ENCODE data around the gene MSRB1.
"Not testable (repeated sequence)": the region's sequence is repeated elsewhere in the genome, so short reads cannot be mapped to it uniquely, and the experiment has no call there.

Gene MSRB1

DNA sequence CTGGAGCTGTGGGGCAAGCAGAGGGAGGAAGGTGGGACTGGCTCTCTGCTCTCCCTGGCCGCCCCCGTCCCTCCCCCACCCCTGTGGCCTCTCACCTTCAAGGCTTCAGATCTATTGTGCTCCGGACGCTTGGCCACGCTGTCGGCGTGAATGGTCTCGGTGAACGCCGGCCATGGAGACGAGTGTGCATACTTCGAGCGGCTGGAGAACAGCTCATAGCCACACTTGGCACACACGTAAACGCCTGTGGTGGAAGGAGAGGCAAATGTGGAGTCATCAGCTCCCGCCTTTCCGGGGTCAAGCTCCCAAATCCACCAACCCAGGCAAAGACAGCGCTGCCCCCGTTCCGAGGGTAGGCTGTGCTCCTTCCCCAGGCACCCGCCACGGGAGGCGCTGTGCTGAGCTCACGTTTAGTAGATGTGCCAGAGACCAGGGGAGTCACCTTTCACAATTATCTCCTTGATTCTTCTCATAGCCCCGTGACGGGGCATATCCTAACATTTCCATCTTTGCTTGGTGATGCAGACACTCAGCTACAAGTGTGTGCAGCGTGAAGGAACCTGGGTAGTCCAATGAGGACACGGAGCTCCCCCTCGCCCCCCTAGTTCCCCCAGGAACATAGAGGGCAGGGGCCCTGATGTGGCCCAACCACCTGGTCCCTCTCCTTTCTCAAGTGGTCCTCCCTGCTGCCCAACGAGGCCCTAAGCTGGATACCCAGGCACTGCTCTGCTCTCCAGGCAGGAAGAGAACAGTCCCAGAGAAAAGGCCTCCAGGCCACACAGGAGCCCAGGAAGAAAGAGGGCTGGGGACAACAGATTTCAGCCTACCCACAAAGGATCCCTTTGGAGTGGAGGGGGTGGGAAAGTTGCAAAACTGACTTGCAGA is 1.6 kb downstream of the MSRB1 start:
- no peak for DNase-seq (ENCODE audit: low read depth, low spot score)

DNA sequence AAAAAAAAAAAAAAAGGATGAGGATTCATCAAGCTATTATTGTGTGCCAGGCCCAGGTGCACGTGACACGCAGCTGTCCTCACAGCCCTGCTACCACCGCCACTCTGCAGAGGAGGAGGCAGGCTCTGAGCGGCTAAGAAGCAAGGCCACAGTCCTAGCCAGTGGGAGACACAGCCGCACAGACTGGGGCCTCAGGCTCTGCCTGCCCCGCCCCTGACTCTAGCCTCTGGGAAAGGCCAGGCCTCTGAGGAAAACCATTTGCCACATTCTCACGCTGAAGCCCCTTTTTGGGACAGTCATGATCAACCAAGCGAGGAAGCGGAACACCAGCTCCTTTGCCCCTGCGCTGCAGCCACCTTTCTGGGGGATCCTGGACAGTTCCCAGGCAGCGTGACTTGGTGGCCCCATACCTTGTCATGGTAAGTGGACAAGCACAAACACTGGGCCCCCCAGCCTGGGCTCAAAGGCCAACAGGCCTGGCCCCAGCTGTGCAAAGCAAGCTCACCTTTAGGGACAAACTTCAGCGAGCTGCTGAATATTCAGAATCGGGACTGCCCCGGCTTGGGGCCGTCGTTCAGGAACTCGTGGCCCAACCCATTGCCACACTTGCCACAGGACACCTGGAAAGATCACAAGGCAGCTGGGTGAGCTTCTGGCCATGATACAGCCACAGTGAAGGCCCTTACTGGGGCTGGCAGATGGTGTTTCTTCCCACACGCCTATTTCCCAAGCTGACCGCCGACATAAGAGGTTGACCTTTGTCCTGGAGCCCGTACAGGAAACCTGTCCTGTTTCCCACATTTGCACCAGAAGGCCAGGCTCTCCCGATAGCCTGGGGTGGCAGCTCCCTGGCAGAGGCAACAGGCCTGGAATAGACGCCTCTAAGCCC is 2.5 kb downstream of the MSRB1 start:
- no peak for DNase-seq (ENCODE audit: low read depth, low spot score)

DNA sequence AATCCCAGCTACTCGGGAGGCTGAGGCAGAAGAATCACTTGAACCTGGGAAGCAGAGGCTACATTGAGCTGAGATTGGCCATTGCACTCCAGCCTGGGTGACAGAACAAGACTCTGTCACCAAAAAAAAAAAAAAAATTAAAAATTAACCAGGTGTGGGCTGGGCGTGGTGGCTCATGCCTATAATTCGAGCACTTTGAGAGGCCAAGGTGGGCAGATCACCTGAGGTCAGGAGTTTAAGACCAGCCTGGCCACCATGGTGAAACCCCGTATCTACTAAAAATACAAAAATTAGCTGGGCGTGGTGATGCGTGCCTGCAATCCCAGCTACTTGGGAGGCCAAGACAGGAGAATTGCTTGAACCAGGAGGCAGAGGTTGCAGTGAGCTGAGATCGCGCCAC is 3.2 kb downstream of the MSRB1 start:
- DNase-seq (ENCODE audit: low read depth, low spot score) = not testable (repeated sequence)

DNA sequence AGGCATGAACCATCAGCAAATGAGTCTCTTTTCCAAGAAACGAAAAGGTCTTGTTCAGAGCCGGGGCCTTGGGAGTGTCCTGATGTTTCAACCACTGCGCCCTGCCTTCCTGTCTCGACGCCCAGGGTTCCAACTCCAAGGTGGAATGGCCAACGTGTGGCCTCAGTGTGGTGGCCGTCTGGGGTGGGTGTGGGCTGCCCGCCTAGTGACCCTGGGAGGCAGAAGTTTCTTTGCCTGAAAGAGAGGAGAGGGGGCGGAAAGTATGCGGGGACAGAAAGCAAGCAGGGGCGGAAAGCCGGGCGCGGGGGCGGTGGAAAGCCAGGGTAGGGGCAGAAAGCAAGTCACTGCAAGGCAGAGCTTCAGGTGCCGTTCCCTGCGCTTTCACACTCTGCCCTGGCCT is 4.1 kb downstream of the MSRB1 start:
- DNase-seq (ENCODE audit: low read depth, low spot score) = no peak

DNA sequence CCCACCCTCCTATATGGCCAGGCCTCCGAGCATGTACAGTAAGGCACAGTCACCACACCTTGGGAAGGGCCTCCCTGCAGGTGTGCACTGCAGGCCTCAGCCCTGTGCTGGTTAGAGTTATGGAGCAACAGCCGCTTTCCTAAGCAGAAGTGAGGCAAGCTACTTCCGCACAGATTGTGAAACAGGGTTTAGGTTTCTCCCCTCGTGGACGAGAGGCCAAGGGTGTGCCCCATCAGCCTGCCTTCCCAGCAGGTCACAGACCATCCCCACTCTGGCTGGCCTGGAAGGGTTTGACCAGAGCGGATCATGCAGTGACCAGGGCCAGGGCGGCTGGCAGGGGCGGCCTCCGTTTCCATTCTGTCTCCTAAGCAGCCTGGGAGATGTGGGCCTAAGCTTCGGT is 4.7 kb downstream of the MSRB1 start:
- DNase-seq (ENCODE audit: low read depth, low spot score) = no peak

DNA sequence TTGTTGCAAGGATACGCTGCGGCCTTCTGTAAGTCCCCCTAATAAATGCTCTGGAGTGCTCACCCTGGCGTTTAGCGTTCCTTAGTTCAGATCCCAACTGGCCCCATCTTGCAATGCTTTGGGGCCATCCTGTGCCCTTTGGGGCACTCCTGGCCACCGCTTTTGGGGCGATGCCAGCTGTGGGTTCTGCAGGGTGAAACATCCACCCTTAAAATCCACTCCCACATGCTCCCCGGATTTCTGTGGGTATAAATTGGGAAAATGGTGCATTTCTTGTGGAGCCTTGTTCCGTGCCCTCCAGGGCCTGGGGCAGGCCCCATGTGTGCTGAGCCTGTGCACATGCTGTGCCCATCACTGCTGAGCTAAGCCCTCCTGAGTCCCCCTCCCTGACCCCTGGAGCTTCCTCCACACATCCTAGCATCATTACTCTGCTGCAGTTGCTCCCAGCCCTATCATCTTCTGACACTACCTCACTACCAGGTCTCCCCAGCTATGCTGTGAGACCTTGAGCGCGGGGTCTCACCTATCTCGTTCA is 6.0 kb downstream of the MSRB1 start:
- DNase-seq (ENCODE audit: low read depth, low spot score) = no peak

- no peak for DNase-seq (ENCODE audit: low read depth, low spot score)
Measured at GRCh38 chr16:1933097-1933661, 9.8 kb downstream of the MSRB1 start.

GRCh38 chr16:1932050-1933028 is 10.7 kb downstream of the MSRB1 start:
- no peak for DNase-seq (ENCODE audit: low read depth, low spot score)

DNA sequence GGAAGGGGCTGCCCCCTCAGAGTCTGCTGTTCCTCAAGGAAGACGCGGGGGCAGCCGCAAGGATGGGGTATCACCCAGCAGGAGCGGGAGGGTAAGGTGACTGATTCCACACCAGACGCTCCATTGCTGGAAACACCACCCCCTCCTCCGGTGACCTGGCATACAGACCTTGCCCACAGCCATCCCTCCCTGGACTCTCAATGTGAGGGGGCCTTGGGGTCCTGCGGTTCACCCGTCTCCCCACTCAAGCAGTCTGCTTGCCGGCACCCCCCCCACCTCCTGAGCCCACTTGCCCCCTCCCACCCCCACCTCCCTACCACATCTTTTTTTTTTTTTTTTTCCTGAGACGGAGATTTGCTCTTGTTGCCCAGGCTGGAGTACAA is 12.7 kb downstream of the MSRB1 start:
- DNase-seq (ENCODE audit: low read depth, low spot score) = no peak

DNA sequence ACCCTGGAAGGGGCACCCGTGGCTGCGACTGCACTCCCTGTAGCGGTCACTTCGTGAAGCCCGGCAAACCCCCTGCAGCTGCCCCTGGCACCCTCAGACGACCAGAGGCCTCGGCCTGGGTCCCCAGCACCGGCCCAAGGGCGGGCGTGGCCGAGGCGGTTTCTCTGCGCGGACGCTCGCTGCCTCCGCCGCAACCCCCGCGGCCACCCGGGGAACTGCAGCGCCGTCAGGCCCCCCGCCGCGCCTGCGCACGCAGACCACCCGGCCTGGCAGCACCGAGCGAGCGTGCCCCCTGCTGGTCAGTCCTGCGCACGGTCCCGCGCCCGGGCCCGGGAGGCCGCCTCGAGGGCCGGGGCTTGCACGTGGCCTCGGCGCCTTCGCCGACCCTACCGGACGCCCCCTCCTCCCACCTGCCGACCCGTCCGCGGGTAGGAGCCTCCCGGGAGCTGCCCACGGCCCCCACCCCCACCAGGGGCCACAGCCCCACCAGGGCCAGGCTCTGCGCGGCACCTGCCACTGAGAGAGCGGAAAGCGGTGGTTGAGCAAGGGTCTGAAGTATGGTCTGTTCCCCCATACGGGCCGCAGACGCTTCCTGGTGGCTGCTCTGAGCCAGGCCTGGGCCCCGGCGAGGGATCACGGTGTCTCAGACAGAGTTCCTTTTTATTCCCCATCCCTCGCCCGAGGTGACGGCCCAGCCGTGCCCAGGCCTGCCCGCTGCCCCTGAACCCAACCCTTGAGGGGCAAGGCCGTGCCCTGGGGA is 13.2 kb downstream of the MSRB1 start:
- DNase-seq (ENCODE audit: low read depth, low spot score) = peak; percentile 85

DNA sequence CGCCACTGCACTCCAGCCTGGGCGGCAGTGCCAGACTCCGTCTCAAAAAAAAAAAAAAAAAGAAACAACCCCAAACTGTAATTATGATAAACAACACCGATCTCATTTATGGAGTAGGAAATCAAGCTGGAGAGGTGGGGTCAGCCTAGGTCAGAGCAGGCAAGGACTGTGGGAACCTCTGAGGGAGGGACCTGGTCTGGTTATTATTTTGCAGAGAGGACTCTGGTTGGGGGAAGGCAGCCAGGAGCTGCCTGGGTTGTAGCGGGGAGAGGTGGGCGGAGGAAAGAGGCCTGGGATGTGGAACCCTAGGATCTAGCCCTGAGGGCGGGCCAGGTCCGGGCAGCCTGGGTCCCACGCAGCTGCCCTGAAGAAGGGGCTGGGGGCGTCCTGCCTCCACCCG is 13.9 kb downstream of the MSRB1 start:
- no peak for DNase-seq (ENCODE audit: low read depth, low spot score)

DNA sequence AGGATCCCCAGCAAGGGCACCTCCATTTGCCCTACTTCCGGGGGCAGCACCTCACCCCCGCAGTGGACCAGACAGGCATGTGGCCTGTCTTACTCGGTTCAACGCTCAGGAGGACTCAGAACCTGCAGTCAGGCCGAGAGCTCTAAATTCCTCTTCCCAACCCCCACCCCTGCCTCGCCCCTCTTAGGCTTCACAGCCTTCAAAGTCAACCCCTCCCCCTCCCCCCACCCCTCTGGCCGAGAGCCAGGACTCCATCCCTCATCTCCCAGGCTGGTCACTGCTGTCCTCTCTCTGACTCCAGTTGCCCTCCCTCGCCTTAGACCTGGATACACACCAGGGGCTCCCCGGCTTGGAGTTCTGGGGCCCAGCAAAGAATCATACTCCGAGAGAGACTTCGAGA is 16.7 kb downstream of the MSRB1 start:
- no peak for DNase-seq (ENCODE audit: low read depth, low spot score)

- no peak for DNase-seq (ENCODE audit: low read depth, low spot score)
Measured at GRCh38 chr16:1924095-1924494, 18.9 kb downstream of the MSRB1 start.

DNA sequence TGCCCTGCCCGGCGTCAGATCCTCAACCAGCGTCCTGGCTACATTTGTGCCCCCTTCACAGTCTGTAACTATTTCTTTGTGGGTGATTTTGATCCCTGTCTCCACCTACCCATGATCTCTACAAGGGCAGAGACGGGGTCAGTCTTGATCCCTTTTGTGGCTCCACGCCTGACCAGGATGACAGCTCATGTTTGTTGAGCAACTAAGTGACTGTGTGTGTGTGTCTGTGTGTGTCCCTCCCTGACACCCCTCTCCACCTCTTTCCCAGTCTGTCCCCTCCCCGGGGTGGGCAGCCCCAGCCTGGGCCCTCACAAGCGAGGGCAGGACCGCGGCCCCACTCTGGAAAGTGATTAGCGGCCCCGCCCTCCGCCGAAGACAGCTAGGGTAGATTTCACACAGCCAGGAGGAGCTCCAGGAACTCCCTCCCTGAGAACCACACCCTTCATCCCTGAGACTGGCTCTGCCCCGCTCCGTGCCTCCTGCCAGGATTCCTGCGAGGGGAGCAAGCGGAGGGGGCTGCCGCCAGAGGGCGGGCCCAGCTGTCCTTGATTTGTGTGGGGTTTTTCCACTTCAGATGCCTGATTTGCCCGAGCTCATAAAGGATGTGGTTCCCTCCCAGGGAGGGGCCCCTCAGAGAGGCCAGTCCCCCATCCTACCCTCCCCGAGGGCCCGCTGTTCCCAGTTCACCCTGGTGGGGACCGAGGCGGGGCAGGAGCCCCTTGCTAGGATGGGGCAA is 19.5 kb downstream of the MSRB1 start:
- no peak for DNase-seq (ENCODE audit: low read depth, low spot score)

DNA sequence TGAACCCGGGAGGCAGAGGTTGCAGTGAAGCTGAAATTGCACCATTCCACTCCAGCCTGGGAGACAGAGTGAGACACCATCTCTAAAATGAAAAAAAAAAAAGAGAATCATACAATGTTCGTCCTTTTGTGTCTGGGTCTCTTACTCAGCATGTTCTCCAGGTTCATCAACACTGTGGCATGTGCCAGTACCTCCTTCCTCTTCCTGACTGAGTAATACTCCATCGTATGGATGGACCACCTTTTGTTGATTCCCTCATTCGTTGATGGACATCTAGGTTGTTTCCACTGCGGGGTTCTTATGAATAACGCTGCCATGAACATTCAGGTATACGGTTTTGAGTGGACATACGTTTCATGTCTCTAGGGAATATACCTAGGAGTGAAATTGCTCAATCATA is 20.6 kb downstream of the MSRB1 start:
- DNase-seq (ENCODE audit: low read depth, low spot score) = no peak

DNA sequence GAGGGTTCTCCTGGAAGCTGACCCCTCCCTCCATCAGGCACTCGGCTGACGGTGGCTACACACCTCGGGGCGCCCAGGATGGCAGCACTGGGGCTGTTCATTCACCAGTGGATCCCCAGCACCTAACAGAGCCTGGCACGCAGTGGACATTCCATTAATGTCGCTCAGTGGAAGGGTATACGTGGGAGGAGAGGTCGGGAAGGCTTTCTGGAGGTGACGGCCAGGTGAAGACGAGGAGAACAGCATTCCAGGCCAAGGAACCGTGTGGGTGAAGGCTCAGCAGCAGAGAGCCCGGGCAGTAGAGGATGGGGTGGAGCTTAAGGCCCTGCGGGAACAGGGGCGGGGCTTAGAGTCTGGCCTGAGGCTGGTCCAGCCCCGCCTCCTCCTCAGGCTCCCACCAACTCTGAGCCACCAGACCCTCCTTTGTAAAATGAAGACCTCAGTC is 22.2 kb downstream of the MSRB1 start:
- no peak for DNase-seq (ENCODE audit: low read depth, low spot score)

- DNase-seq (ENCODE audit: low read depth, low spot score) = not testable (repeated sequence)
Measured at GRCh38 chr16:1920122-1920521, 22.9 kb downstream of the MSRB1 start.

DNA sequence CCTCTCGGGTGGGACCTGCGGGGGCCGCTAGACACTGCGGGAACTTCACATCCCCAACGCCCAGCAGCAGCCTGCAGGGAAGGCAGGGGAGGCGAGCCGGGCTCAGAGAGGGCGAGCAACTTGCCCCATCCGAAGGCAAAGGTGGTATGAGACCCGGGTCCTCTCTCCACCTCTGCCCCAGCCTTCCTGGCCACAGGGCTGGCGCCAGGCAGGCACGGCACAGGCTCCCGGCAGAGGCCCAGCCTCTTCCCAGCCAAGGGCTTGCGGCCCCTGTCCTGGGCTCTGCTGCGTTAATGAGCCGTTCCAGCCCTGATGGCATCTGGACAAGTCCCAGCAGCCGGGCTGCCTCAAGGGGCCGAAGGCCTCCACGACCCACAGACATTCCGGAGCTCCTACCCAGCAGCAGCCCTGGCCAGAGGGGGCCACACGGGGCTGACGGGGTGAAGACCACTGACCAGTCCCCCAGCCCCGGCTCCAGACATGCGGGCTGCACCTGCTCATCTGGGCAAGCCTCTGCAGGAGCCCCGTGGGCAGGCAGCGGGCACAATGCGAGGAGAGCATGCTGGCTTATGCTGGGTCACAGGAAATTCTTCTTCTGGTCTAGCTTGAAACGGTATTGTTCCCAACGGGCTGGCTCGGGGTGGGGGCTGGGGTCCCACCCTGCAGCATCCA is 23.5 kb downstream of the MSRB1 start:
- no peak for DNase-seq (ENCODE audit: low read depth, low spot score)
